Measurements from ENCODE around the gene PPP2R2C.

The PPP2R2C gene

DNA sequence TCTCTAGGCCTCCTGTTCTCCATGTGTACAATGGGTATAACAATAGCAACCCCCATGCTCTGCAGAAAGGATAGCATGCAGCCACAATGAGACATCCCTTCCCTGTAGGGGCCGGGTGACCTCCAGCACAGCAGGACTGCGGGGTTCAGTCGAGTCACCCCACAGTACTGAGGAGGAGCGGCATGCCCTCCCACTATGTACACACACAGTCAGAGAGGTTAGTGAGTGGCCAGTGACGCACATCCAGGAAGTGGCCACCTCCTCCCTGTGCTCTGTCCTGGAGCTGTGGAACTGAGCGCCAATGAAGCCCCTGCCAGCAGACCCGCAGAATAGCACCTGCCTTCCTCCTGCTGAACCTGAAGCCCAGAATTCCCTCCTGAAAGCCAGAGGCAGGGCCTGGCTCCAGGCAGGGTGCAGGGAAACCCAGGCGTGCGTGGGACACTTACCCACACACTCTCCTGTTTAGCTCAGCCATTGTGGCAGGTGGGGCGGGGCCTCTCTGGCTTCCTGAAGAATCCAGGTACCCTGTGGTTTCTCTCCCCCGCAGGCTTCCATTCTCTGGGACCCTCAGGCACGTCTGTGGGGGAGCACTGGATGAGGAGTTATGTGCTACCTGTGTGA, 152.8 kb downstream of the PPP2R2C start:
- in situ Hi-C loops (cut with MboI; ENCODE audit: low sequenced_read_pairs), result no loop called here

DNA sequence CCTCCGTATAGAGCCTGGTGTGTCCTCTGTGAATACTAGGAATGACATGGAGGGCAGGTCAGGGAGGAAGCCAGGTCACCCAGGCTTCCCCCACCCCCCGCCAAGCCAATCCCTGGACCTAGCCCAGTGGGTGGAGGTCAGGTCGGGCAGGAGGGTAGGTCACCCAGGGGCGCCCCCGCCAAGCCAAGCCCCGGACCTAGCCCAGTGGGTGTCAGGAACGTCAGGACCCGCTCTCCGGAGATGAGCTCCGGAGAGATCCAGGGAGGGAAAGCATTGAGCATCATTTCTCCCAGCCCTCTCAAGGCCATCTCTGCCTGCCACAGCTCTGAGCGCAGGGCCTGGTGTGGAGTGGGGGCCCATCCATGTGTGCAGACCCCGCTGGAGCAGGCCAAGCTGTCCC, 154.2 kb downstream of the PPP2R2C start:
- in situ Hi-C loops (cut with MboI; ENCODE audit: low sequenced_read_pairs), result no loop called here

DNA sequence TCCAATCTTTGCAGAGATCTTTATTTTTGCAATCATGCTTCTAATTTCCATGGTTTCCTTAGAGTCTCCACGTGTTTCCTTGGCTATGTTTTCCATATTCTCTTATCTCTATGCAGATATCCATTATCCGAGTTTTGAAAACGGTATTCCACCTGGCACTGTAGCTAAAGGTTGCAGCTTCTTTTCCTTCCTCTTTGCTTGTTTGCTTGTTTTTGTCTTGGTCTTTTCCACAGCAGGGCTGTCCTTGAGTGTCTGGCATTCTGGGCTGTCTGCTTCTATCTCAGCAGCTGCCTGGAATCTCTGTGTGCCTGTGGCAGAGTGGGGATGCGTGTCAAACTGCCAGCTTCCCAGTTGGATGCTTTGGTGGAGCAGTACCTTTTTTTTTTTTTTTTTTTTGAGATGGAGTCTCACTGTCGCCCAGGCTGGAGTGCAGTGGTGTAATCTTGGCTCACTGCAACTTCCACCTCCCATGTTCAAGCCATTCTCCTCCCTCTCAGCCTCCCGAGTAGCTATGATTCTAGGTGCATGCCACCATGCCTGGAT, 155.9 kb downstream of the PPP2R2C start:
- in situ Hi-C loops (cut with MboI; ENCODE audit: low sequenced_read_pairs), result no loop called here

DNA sequence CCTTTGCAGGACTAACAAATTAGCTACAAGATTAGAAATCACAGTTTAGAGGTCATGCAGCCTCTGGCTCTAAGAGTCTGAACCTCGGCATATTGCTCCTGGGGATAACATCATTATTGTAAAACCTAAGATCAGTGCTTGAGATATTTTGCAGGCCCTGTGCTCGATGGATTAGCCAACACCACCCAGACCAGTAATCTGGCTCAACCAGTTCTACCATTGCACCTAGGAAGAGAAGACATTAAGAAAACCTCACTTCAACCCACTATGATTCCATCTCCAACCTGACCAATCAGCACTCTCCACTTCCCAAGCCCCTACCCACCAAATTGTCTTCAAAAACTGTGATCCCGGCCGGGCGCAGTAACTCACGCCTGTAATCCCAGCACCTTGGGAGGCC, 159.2 kb downstream of the PPP2R2C start:
- in situ Hi-C loops (cut with MboI; ENCODE audit: low sequenced_read_pairs), result no loop called here

DNA sequence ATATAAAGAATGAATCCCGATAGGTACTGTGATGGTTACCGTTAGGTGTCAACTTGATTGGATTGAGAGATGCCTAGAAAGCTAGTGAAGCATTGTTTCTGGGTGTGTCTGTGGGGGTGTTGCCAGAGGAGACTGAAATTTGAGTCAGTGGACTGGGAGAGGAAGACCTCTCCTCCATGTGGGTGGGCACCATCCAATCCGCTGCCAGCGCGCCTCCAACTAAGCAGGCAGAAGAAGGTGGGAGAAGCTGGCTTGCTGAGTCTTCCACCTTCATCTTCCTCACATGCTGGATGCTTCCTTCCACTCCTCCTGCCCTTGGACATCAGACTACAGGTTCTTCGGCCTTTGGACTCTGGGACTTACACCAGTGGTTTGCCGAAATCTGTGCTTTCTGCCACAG, 162.6 kb downstream of the PPP2R2C start:
- in situ Hi-C loops (cut with MboI; ENCODE audit: low sequenced_read_pairs), result no loop called here

DNA sequence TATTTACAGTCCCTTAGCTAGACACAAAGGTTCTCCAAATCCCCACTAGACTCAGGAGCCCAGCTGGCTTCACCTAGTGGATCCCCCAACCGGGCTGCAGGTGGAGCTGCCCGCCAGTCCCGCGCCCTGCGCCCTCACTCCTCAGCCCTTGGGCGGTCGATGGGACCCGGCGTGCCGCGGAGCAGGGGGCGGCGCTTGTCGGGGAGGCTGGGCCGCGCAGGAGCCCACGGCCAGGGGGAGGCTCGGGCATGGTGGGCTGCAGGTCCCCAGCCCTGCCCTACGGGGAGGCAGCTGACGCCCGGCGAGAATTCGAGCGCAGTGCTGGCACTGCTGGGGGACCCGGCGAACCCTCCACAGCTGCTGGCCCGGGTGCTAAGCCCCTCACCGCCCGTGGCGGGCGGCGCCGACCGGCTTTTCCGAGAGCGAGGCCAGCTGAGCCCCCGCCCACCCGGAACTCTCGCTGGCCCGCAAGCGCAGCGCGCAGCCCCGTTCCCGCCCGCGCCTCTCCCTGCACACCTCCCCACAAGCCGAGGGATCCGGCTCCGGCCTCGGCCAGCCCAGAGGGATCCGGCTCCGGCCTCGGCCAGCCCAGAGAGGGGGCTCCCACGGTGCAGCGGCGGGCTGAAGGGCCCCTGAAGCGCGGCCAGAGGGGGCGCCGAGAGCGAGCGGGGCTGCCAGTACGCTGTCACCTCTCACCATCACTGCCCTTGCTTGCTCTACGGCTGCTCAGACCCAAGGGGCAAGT, 163.3 kb downstream of the PPP2R2C start:
- in situ Hi-C loops (cut with MboI; ENCODE audit: low sequenced_read_pairs), result no loop called here

DNA sequence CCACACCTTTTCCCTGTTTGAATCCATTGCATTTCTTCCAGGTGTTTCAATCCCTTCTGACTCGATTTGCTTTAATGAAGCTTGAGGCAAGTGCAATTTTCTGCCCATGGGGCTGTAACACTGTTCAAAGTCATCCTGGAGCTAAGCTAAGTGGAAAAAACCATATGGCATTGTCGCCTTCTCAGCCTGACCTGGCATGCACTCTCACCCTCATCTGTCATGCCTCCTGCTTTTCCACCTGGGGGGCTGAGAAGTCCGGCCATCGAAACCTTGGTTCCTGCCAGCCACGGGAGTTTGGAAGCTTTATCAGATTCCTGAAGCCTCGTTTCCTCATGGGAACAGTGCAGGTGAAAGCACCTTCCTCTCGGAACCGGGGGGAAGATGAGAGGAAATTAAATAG, 164.5 kb downstream of the PPP2R2C start:
- in situ Hi-C loops (cut with MboI; ENCODE audit: low sequenced_read_pairs), result no loop called here

DNA sequence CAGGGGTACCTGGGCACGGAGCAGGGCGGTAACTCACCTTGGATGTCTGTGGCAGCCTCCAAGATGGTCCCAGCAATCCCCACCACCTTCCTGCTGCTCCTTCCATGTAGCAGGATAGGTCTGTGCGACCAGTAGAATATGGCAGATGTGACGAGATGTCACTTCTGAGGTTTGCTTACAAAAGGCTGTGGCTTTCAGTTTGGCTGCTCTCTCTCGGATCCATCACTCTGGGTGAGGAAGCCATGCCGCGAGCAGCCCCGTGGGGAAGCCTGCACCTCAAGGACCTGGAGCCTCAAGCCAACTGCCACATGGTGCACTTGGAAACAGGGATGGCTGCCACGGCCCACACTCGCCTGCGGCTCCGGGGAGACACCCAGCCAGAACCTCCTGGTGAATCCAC, 165.2 kb downstream of the PPP2R2C start:
- in situ Hi-C loops (cut with MboI; ENCODE audit: low sequenced_read_pairs), result no loop called here

DNA sequence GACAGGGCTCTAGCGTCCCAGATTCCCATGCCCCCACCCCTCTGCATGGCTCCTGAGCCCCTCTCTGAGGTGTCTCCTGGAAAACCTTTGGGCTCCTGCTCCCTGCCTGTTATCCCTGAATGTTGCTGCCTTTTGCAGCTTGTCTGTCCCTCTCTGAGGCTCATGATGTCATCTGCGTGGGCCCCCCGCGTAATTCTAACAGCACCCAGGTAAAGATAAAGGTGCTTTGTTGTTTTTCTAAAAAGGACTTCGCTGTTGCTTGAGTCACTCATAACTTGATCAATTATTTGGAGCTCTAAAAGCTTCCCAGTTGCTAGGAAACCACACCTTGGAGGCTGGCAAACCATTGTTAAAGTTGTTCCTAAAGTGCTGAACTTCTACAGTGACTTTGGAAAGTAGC, 166.1 kb downstream of the PPP2R2C start:
- in situ Hi-C loops (cut with MboI; ENCODE audit: low sequenced_read_pairs), result no loop called here

DNA sequence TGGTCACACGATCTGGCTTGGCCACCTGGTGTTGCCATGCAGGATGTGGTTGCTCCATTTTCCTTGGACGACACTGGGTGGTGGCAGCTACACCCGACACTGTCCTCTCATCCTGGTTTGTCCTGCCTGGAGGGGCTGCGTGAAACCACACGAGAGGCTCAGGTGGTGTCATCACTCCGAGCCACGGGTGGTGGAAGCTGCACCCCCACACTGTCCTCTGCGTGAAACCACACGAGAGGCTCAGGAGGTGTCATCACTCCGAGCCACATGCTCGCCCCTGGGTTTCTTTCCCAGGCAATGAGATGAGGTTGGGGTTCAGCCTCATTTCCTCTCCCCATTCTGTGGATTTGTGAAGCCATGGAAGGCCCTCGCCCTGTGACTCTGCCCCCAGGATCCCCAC, 168.5 kb downstream of the PPP2R2C start:
- in situ Hi-C loops (cut with MboI; ENCODE audit: low sequenced_read_pairs), result no loop called here

DNA sequence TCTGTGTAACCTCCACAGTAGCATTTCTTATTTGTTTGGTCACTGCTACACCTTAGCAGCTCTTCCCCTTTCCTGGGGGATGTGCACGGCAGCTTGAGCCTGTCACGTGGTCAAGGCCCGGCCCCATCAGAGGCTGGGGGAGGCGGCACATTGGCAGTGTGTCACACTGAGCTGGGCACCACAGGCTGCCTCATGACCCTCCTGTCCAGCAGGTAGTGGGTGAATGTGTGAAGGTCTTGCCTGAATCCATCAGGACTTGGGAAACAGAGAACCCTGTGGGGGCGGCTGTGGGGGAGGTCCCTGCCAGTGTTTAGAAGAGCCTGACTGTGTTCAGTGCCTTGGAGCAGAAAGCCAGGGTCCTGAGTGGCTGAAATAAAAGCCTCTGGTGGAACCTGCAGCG, 169.5 kb downstream of the PPP2R2C start:
- in situ Hi-C loops (cut with MboI; ENCODE audit: low sequenced_read_pairs), result no loop called here

DNA sequence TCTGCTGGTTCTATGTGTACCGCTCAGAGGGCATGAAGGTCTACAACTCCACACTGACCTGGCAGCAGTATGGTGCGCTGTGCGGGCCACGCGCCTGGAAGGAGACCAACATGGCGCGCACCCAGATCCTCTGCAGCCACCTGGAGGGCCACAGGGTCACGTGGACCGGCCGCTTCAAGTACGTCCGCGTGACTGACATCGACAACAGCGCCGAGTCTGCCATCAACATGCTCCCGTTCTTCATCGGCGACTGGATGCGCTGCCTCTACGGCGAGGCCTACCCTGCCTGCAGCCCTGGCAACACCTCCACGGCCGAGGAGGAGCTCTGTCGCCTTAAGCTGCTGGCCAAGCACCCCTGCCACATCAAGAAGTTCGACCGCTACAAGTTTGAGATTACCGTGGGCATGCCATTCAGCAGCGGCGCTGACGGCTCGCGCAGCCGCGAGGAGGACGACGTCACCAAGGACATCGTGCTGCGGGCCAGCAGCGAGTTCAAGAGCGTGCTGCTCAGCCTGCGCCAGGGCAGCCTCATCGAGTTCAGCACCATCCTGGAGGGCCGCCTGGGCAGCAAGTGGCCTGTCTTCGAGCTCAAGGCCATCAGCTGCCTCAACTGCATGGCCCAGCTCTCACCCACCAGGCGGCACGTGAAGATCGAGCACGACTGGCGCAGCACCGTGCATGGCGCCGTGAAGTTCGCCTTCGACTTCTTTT, 170.5 kb downstream of the PPP2R2C start:
- in situ Hi-C loops (cut with MboI; ENCODE audit: low sequenced_read_pairs), result no loop called here

DNA sequence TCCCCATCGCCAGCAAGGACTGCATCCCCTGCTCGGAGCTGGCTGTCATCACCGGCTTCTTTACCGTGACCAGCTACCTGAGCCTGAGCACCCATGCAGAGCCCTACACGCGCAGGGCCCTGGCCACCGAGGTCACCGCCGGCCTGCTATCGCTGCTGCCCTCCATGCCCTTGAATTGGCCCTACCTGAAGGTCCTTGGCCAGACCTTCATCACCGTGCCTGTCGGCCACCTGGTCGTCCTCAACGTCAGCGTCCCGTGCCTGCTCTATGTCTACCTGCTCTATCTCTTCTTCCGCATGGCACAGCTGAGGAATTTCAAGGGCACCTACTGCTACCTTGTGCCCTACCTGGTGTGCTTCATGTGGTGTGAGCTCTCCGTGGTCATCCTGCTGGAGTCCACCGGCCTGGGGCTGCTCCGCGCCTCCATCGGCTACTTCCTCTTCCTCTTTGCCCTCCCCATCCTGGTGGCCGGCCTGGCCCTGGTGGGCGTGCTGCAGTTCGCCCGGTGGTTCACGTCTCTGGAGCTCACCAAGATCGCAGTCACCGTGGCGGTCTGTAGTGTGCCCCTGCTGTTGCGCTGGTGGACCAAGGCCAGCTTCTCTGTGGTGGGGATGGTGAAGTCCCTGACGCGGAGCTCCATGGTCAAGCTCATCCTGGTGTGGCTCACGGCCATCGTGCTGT, 171.2 kb downstream of the PPP2R2C start:
- in situ Hi-C loops (cut with MboI; ENCODE audit: low sequenced_read_pairs), result no loop called here

DNA sequence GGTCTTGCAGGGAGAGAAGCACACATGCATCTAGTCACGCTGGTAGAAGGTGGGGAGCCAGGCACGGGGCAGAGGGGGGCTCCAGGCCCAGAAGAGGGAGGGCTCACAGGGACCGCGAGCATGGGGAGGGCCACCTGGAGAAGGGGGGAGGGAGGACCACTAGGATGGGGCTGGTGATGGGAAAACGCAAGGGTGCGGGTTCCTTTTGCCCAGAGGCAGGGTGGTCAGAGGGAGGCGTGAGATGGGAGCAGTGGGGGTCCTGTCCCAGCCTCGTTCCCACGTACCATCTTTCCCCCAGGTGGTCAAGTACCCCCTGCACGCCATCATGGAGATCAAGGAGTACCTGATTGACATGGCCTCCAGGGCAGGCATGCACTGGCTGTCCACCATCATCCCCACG, 172.1 kb downstream of the PPP2R2C start:
- in situ Hi-C loops (cut with MboI; ENCODE audit: low sequenced_read_pairs), result no loop called here

DNA sequence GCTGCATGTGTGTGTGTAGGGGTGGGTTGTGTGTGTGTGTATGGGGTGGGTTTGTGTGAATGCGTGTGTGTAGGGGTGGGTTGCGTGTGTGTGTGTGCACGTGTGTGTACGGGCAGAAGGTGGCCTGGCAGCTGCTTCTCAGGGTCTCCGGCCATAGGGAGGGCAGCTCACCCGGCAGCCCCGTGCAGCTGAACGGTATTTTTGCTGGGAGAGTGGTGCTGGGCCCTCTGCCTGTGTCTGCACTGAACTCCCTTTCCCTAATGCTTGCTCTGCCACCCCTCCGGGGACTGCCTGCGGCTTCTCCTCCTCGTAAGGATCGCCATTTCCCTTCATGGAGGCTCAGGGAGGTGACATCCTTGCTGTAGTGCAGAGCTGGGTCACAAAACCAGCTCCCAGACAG, 172.5 kb downstream of the PPP2R2C start:
- in situ Hi-C loops (cut with MboI; ENCODE audit: low sequenced_read_pairs), result no loop called here

DNA sequence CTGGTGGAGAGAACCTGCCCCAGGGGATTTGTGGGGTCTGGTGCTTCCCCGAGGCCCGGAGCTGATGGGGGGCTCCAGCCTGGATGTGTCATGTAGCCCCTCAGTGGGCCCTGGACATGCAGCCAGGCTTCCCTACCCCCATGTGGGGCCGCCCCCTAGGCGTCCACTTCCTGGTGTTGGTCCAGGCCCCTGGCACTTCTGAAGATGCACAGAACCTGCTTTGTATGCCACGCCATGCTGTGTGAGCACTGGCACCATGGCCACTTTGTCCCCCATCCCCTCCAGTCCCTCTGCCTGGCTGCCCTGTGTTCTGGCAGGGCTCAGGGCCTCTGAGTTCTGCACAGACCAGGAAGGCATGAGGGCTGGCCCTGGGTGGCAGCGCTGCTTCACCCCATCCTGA, 173.6 kb downstream of the PPP2R2C start:
- in situ Hi-C loops (cut with MboI; ENCODE audit: low sequenced_read_pairs), result no loop called here

DNA sequence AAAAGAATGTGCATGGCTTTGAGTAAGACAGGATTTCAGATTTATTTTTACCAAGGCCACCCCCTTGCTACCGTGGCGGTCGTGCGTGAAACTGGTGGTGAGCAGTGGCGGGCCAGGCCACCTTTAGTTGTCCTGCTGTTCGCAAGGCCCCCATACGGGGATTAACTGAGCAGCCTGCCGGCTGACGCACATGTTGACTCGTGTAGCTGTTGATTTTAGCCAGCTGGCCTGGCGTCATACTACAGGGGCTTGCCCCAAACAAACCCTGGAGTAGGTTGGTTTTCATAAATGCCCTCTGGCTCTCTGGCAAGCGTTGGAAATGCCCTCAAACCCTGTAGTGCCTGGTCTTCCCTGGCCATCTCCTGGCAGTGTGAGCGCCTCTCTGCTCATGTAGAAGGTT, 174.4 kb downstream of the PPP2R2C start:
- in situ Hi-C loops (cut with MboI; ENCODE audit: low sequenced_read_pairs), result no loop called here

DNA sequence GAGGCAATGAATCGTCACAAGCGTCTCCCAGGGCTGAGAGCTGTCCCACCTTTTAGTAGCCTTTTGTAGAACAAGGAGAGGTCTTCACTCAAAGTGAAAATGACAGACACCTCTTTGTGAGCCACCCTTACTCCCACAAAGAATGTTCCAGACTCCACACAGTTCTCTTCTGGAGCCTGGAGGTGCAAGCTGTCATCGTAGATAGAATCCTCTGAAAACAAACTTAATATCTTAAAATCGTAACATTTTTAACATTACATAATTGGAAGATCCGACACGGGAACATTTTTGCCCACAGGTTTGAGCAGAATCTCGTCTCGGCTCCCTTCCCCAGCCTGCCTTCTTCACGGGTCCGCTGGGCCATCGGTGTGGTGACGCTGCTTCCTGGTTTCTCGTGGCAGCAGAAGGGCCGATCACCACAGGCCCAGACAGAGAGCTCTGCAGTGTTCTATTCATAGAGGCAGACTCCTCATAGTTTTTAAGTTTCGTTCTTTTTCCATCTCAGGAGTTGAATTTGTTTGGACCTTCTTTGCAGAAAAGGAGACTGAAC, 175.1 kb downstream of the PPP2R2C start:
- in situ Hi-C loops (cut with MboI; ENCODE audit: low sequenced_read_pairs), result no loop called here

DNA sequence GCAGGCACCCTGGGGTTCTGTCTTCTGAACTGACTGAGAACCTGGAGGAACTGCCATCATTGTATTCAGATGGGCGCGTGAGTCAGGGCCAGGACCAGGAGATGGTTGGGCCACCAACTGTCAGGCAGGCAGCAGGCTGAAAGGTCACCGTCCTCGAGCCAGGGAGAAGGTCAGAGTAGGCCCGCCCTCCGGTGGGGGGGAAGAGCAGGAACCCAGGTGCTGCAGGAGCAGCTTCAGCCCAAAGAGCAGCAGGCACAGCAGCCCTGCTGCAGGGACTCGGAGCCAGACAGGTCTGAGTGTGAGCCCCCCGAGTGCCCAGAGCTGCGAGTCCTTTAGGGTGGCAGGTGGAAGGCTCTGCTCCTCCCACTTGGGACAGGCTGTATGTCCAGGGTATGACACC, 176.4 kb downstream of the PPP2R2C start:
- in situ Hi-C loops (cut with MboI; ENCODE audit: low sequenced_read_pairs), result no loop called here

DNA sequence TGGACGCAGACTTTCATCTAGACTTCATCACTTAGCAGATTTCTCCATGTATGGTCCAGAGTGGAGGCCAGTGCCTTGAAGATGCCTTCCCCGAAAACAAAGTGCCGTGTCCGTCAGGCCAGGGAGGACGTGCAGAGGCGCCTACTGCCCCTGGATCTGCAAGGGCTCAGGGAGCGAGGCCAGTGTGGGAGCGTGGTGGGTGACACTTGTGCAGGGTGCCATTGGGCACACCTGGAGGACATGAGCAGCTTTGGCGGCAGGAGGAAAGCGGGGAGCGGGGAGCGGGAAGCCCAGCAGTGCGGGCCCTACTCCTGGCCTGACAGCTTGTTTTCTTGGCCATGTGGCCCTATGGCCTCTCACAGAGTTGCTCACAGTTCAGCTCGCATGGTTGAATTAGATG, 176.9 kb downstream of the PPP2R2C start:
- in situ Hi-C loops (cut with MboI; ENCODE audit: low sequenced_read_pairs), result no loop called here
